ENCODE measurements around the gene ZNF732. TPM values are rescaled to one million over a fixed set of nuclear protein-coding genes. Genes with fewer than 3 reads are reported as not detected.

Gene ZNF732
- polyA plus RNA-seq, 3 donors = not detected

- Mint-ChIP-seq H3K4me1 (no peaks in the 10 kb centered on the region), H3K27me3 (ENCODE audit: low read depth in 3 of 3) (peaks cover 0 to 3% (median 0%) of the 10 kb centered on the region in 3 donors), H3K27ac (no peak overlapping the region), H3K9me3 (peaks cover 7 to 63% (median 44%) of the 10 kb centered on the region in 7 donors), H3K36me3 (peaks cover 0 to 5% of the 10 kb centered on the region in 2 donors), H3K4me3 (no peak overlapping the region)
- no peaks in the 10 kb centered on the region for H3K36me3 ChIP-seq (replicated peaks in 1 of 2; ENCODE audit: control insufficient read depth in 1 of 2, insufficient read depth in 2 of 2, low read length in 2 of 2)
- no peak overlapping the region for H3K9ac ChIP-seq (ENCODE audit: insufficient read depth, low read length, poor library complexity, severe bottlenecking)
- TF ChIP-seq CTCF (IDR thresholded peaks at IDR 0.05) = no peak
- H3K27ac ChIP-seq (ENCODE audit: low read depth in 1 of 2, low read length in 2 of 2) = no peak overlapping the region
- H3K4me2 ChIP-seq (replicated peaks; ENCODE audit: extremely low read depth, low read length, poor library complexity, severe bottlenecking) = no peak overlapping the region
- no peak overlapping the region for H2AFZ ChIP-seq (ENCODE audit: insufficient read depth, low read depth, low read length, poor library complexity, severe bottlenecking)
- no peaks in the 10 kb centered on the region for H4K20me1 ChIP-seq (ENCODE audit: insufficient read depth, low read length)
- H3K27me3 ChIP-seq (ENCODE audit: control insufficient read depth in 2 of 2, insufficient read depth in 2 of 2, low read length in 2 of 2) = no peaks in the 10 kb centered on the region
- no peaks in the 10 kb centered on the region for H3K79me2 ChIP-seq (ENCODE audit: insufficient read depth, low read length)
- H3K4me3 ChIP-seq (replicated peaks in 1 of 3; ENCODE audit: low read depth in 2 of 3, low read length in 3 of 3) = no peak overlapping the region
- intact Hi-C loops (cut with micrococcal nuclease) = no loop called here
- no peak for DNase-seq
- H3K4me1 ChIP-seq (ENCODE audit: control insufficient read depth in 1 of 2, insufficient read depth in 2 of 2, low read length in 2 of 2) = no peaks in the 10 kb centered on the region
- H3K9me3 ChIP-seq (replicated peaks in 1 of 2; ENCODE audit: control insufficient read depth in 1 of 2, insufficient read depth in 1 of 2, low read length in 2 of 2) = peaks cover 47 to 55% of the 10 kb centered on the region in 2 donors
- no CpG with 5 or more reads among the region's 1 CpG for WGBS (ENCODE audit: insufficient coverage)
Observed at GRCh38 chr4:223913-224497, 81.3 kb downstream of the ZNF732 start.

Small RNA genes lying within 50 kb of the gene (small RNA-seq; reads per million reads assigned to genes)
- gene AC079140.2 (ENCODE audit: insufficient read length, low read depth) (not detected), gene MIR571 (ENCODE audit: insufficient read length, low read depth) (not detected)

Other genes starting within 250 kb of the ZNF732 start
- 1 to 10 TPM; 1.9 to 2.8 (median 2.7) TPM for gene ZNF718, start 181.0 kb downstream of the ZNF732 start, polyA plus RNA-seq
- 1 to 10 TPM; 2.5 to 4.2 (median 2.7) TPM for gene ZNF141, start 32.3 kb upstream of the ZNF732 start, polyA plus RNA-seq
- 10 to 100 TPM; 11.6 to 14.8 (median 12.5) TPM for gene ZNF721, start 193.7 kb upstream of the ZNF732 start, polyA plus RNA-seq
- gene PIGG, start 193.7 kb upstream of the ZNF732 start, polyA plus RNA-seq = 10 to 100 TPM; 18.4 to 45.9 (median 23.6) TPM

Measured in CD14-positive monocyte (primary cell).